Bone marrow (tissue), 2 donors: ENCODE measurements around the gene PEDS1.
"Not testable (repeated sequence)": the region's sequence is repeated elsewhere in the genome, so short reads cannot be mapped to it uniquely, and the experiment has no call there.

Source experiments
- DNase-seq, 2 donors: peaks; one replicate each; lab custom pipeline; 2025; lab: John Stamatoyannopoulos, UW

Gene PEDS1

DNA sequence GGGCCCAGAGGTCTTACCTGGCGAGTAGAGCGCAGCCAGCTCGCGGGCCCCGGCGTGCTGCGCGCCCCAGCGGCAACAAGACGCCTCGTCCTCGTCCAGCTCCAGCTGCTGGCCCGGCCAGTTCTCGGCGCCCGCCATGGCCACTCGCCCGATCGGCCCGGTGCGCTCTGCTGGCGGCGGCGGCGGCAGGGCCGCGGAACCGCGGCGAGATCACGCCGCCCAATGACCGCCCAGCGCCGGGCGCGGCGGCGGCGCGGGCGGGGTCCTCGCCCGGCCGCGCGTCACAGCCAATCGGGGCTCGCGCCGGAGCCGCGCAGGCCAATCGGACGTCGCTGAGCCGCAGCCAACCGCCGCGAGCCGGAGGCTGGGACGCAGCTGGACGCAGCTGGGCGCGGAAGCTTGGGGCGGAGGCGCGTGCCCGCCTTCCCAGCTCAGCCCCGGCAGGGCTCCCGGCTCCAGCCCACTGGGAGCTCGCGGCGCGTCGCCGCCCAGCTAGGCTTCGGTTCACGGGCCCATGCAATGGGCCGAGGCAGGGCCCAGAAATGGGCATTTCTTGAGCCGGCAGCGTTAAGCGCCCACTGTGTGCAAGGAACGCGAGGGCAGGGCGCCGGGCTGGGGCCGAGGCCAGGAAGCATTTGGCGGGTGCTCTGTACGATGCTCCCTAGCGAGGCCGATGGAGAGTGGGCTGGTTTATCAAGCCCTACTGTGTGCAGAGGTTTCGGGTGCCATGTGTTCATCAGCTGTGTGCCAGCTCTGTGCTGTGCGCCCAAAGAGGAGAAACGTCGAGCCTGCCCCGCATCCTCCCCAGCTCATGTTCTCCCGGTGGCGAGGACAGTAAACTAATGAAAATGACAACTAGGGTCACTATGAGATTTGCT lies at the start of gene PEDS1:
Gene PEDS1, minus strand, starts transcription at position 224 of the 878 bp plus-strand sequence. Its CDS starts 86 bp downstream, at position 138.
- DNase-seq, result peak; percentile 48 to 72

DNA sequence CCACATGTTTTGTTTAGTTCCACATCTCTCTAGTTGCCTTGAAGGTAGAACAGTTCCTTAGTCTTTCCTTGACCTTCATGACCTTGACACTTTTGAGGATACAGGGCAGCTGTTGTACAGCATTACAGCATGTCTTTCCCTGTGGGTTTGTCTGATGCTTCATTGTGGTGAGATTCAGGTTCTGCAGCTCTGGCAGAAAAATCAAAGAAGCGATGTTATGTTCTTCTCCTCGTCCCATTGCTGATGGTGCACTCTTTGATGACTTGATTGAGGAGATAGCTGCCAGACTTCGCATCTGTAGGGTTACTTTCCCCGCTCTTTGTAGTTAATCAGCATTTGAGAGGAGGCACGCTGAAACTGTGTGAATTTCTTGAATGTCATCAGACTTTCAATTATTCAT lies 49.2 kb upstream of the PEDS1 start:
- DNase-seq, result no peak

DNA sequence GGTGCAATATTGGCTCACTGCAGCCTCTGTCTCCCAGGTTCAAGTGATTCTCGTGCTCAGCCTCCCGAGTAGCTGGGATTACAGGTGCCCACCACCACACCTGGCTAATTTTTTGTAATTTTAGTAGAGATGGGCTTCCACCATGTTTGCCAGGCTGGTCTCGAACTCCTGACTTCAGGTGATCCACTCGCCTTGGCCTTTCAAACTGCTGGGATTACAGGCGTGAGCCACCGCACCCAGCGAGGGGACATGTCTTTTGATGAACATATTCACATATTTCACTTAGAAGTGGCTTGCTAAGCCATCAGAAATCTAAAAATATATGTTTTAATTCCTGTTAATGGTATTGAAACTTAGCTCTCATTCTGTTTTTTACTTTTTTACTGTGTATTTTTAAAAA lies 48.2 kb upstream of the PEDS1 start:
- not testable (repeated sequence) for DNase-seq

DNA sequence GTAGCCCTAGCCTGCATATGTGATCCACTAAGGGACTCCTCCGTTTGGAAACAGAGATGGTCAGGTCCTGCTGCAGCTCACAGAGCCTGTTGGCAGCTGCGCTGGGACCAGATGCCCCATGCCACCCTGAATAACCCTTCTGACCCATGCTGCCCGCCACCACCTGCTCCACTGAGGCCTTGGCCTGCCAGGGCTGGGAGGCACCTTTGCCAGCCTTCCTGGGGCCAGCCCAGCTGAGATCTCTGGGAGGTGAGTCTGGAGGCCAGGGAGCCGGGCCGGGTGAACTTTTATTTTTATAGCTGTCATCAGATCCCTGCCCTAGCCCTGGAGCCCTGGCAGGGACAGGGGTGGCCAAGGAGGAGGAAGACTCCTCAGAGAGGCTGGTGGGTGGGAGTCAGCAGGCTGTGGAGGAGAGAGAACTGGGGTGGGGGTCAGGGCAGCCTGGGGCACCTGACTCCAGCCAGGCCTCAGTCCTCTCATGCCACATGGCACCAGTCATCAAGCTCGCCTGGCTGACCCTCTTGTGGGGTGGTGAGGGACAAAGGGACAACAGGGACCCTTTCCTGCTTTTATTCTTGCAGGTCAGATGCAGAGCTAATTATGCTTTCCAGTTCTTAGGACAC lies 47.1 kb upstream of the PEDS1 start:
- DNase-seq, result no peak

DNA sequence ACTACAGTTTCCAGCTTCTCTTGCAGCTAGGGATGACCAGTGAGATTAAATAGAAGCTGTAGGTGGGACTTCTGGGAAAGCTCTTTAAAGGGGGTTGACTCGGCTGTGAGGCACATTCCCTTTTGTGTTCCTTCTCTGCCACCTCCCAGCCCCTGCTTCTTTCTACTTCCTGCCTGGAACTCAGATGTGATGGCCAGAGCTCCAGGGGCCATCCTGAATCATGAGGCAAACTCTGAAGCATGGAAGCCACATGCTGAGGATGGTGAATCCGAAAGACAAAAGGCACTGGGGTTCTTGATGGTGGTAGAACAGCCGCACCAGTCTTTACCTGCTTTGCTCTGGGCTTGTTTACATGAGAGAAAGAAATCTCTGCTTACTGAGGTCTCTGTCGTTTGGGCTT lies 46.2 kb upstream of the PEDS1 start:
- DNase-seq, result no peak

DNA sequence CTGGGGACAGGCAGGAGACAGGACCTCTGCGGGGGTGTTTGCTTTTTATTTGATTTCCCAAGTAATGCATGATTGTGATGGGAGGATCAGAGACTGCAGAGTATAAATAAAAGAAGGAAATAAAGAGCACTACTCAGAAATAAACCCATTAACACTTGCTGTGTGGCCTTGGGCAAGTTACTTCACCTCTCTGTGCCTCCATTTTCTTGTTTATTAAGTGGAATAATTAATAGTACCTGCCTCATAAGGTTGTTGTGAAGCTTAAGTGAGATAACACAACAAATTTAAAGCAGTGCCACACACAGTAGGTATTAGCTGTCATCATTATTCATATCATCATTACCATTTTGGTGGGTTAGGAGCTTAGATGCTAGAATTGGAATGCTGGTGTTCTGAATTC lies 45.2 kb upstream of the PEDS1 start:
- DNase-seq, result no peak

DNA sequence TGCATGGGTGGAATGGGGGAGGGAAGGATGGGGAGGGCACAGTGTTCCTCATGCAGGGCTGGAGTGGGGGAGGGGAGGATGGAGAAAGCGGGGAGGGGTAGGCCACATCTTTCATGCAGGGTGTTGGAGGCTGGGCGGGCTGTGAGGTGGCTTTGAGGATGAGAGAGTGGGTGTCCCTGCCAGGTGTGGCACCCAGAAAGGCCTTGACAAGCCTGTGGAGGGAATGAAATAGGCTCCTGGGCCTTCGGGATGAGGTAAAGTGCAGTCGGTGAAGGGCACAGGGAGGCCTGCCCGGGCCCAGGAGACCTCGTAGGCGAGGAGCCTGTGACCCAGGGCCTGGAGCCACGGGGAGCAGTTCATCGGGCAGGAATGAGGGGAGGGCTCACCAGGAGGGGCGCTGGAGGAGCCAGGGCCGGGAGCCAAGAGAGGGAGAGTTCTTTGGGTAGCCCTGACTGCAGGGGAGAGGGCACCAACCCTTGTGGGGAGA lies 44.7 kb upstream of the PEDS1 start:
- DNase-seq, result no peak

DNA sequence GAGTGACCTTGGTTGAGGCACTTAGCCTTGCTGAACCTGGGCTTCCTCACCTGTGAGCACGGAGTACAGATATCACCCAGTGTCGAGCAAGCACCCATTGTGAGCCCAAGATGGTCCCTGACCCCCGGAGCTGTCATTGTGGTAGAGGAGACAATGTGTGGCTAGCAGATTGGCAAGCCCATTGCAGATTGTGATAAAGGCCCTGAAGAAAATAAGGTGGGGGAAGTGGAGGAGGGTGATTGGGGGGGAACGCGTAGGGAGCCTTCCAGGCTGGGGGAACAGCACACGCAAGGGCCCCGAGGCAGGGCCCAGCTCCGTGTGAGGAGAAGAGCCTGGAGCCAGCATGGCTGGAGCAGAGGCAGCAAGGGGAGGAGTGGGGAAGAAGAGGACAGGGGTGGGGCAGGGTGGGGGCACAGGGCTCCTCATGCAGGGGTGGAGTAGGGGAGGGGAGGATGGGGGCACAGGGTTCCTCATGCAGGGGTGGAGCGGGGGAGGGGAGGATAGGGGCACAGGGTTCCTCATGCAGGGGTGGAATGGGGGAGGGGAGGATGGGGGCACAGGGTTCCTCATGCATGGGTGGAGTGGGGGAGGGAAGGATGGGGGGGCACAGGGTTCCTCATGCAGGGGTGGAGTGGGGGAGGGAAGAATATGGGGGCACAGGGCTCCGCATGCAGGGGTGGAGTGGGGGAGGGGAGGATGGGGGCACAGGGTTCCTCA lies 44.1 kb upstream of the PEDS1 start:
- DNase-seq, result no peak

DNA sequence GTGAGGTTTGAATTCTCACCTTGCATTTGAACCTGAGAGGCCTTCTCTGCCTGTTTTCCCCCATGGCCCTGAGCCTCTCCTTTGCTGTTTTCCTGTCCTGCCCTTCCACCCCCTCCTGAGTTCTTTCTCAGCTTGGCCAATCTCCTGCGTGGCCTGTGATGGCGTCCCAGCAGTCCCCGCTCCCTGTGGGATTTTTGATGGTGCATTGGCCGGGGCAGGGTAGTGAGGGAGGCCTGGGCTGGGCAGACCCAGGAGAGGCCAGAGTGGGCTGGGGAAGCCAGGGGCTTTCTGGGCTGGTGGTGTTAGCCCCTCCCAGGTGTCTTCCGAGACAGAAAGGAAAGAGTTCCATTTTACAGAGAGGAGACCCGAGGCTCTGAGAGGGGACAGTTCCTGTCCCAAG lies 43.4 kb upstream of the PEDS1 start:
- no peak for DNase-seq

DNA sequence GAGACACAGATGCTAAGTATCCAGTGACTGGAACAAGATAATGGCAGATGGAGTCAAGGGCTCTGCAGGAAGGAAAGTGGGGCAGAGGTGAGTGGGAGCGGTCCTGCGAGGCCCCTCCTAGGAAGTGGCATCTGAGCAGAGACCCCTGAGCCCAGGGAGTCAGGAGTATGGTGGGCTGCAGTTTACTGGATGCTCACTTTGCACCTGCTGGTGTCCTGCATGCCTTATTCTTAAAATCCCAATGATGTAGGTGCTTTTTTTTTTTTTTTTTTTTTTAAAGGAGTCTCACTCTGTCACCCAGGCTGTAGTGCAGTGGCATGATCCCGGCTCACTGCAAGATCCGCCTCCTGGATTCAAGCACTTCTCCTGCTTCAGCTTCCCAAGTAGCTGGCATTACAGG lies 42.7 kb upstream of the PEDS1 start:
- DNase-seq, result no peak

DNA sequence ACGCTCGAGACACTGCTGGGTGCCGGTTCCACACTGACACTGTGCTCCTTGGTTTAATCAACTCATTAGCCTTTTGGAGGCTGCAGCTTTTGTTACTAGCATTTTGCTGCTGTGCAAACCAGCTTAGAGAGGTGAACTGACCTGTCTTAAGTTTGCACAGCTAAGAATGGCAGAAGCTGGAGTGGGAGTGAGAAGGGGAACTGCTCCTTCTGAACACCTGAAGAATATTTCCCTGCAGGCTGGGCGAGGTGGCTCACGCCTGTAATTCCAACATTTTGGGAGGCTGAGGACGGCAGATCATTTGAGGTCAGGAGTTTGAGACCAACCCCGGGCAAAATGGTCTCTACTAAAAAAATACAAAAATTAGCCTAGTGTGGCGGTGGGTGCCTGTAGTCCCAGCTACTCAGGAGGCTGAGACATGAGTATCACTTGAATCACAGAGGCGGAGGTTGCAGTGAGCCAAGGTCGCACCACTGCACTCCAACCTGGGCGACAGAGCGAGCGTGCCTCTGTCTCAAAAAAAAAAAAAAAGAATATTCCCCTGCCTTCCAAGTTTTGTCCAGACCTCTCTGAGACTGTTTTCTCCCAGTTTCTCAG lies 42.1 kb upstream of the PEDS1 start:
- no peak for DNase-seq

DNA sequence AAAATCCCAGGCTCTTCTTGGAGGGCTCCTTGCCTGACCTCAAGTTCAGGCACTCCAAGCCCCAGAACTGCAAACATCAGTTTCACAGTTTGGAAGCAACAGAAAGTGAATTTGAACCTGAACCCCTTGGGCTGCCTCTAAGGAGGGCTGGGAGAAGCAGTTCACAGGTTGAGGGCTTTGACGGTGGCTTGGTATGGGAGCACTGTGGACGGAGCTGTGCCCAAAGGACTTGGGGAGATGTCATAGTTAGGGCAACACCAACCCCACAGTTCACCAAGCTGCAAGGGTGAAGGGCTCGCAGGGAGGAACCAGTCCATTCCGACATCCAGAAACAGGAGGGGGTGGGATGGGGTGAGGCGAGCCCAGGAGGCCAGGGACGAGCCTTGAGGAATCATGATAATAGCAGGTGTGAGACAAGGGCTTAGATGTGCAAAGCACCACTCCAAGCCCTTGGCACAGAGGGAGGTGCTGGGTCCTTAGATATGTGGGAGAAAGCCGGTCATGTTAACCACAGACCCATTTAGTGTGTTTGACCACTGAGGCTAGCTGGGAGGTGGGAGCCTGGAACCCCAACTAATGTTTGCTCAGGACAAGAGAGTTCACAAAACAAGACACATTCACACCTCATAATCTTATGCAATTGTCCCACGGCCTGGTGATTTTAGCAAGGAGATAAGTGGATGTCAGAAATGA lies 41.5 kb upstream of the PEDS1 start:
- no peak for DNase-seq

DNA sequence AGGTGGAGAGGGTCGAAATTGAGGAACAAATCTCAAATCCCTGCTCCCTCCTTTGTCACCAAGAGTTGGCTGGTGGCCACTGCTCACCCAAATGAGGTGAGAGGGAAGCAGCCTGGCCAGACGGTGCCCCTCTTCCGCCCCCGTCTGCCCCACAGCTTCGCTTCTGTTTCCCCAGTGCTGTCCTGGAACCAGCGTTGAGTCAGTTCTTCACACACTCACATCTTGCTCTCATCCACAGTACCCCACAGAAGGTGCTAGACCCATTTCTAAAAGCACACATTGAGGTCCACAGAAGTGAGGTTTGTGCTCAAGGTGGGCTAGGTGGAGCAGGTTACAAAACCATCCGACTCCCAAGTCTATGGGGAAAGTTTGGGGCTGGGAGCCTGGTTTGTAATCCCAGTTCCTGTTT lies 40.9 kb upstream of the PEDS1 start:
- no peak for DNase-seq

DNA sequence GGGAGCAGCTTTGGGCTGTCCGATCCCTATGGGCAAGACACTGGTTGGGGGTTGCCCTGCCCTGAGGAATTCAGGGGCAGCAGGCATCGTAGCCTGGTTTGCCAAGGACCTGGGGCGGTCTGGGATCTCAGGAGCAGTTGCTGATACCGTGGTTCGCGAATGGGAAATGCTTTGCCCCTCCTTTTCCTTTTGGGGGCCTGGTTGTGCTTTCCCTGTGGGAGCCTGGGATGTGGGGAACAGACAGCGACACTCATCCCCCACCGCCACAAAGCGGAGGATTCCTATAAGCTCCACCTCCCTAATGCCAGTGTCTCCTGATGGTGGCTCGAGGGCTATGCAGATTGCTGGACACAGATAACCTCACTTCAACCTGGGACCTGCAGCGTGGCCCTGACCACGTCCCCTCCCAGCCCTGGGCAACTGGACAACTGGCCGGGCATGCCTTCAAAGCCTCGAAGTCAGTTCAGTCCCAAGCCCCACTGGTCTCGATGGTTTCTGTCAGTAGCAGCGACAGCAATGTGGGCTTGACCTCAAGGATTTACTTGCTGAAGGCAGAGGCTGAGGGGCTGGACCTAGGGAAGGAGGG lies 40.4 kb upstream of the PEDS1 start:
- DNase-seq, result no peak

DNA sequence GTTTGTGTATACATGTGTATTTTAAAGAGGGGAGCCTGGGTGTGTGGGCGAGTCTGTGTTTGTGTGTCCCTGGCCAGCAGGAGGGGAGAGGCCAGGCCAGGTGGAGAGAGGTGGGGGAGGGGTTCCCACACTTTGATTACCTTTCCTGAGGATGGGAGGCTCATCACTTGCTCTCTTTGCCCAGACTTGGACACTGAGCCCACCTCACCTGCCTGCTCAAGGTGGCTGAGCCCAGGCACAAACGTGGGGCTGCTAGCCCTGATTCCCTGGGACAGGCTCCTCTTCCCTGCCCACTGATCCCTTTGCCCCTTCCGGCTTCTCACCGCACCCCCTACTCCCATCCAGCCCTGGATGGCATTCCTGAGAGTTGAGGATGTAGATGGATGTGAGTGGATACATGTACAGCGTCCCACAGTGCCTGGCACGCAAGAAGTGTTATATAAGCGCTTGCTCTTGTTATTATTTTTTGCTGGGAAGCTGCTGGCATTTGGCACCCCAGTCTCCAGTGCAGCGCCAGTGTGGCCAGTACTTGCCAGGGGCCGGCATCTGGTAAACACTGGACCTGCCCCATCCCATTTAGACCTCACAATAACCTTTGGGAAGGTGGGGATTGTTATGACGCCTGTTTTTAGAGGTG lies 39.8 kb upstream of the PEDS1 start:
- no peak for DNase-seq

DNA sequence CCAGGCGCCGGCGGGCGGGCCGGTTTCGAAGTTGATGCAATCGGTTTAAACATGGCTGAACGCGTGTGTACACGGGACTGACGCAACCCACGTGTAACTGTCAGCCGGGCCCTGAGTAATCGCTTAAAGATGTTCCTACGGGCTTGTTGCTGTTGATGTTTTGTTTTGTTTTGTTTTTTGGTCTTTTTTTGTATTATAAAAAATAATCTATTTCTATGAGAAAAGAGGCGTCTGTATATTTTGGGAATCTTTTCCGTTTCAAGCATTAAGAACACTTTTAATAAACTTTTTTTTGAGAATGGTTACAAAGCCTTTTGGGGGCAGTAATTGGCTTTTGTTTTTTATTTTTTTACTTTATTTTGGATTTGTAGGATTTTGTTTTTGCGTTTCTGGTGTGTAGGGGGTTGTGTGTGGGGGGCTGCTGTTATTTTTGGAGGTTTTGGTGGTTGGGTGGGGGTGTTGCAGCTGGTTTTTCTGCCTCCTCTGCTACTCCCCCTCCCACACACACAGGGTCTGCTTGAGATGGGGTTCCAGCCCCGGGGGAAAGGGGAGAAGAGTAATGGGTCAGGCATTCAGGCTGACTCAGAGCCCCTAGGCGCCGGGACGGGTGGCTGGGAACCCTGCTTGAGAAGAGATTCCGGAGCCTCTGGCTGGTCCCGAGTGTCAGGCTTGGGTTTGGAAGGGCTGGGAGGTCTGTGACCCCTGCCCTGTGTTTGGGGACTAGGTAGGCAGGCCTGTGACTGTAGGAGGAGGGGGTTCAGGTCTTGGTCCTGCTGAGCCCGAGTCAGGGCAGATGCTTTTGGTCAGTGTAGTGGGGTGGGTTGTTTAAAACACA lies 39.1 kb upstream of the PEDS1 start:
- DNase-seq, result peak in 1 of 2 donors; percentile 56

DNA sequence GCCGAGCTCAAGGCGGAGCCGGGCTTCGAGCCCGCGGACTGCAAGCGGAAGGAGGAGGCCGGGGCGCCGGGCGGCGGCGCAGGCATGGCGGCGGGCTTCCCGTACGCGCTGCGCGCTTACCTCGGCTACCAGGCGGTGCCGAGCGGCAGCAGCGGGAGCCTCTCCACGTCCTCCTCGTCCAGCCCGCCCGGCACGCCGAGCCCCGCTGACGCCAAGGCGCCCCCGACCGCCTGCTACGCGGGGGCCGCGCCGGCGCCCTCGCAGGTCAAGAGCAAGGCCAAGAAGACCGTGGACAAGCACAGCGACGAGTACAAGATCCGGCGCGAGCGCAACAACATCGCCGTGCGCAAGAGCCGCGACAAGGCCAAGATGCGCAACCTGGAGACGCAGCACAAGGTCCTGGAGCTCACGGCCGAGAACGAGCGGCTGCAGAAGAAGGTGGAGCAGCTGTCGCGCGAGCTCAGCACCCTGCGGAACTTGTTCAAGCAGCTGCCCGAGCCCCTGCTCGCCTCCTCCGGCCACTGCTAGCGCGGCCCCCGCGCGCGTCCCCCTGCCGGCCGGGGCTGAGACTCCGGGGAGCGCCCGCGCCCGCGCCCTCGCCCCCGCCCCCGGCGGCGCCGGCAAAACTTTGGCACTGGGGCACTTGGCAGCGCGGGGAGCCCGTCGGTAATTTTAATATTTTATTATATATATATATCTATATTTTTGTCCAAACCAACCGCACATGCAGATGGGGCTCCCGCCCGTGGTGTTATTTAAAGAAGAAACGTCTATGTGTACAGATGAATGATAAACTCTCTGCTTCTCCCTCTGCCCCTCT lies 38.2 kb upstream of the PEDS1 start:
- DNase-seq, result peak; percentile 24 to 73

DNA sequence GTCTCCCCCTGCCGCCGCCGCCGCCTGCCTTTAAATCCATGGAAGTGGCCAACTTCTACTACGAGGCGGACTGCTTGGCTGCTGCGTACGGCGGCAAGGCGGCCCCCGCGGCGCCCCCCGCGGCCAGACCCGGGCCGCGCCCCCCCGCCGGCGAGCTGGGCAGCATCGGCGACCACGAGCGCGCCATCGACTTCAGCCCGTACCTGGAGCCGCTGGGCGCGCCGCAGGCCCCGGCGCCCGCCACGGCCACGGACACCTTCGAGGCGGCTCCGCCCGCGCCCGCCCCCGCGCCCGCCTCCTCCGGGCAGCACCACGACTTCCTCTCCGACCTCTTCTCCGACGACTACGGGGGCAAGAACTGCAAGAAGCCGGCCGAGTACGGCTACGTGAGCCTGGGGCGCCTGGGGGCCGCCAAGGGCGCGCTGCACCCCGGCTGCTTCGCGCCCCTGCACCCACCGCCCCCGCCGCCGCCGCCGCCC lies 37.6 kb upstream of the PEDS1 start:
- DNase-seq, result peak; percentile 10 to 77
